ENCODE measurements around the gene TGM6.

The TGM6 gene

DNA sequence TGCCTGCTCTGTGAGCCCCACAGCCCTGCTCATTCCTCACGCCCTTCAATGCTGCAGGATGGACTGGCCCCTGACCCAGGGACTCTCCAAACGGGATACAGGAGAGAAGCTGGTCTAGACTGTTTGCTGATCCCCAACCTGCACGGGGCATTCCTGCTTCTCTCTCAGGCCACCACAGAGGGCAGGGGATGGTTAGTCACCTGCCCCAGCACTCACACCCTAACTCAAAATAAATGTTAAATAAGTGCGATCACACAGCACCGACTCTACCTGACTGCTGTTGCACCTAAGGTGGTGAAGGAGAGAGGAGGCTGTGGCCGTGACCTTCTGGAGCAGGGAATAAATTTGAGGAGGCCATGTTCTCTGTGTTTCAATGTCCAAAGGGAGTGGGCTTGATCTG, 39.9 kb upstream of the TGM6 start:
- Histone ChIP-seq H2AFZ (ENCODE audit: low read length) (no peak overlapping the region), H4K20me1 (ENCODE audit: insufficient read depth, low read length, poor library complexity, severe bottlenecking) (no peaks in the 10 kb centered on the region), H3F3A (ENCODE audit: low read depth) (no peaks in the 10 kb centered on the region), H3K27me3 (ENCODE audit: insufficient read depth, low read length, poor library complexity, severe bottlenecking) (no peaks in the 10 kb centered on the region), H3K9me2 (replicated peaks; ENCODE audit: low read depth, low read length) (no peaks in the 10 kb centered on the region), H3K9ac (ENCODE audit: low read depth, low read length, poor library complexity, severe bottlenecking) (no peak overlapping the region), H3K36me3 (ENCODE audit: insufficient read depth, low read length) (no peaks in the 10 kb centered on the region), H3K9me3 (ENCODE audit: insufficient read depth, low read depth, low read length) (no peaks in the 10 kb centered on the region), H3K4me1 (ENCODE audit: insufficient read depth, low read length, poor library complexity, severe bottlenecking) (no peaks in the 10 kb centered on the region), H3K4me3 (ENCODE audit: low read length, poor library complexity, severe bottlenecking) (no peak overlapping the region), H3K79me2 (ENCODE audit: insufficient read depth, low read length) (no peaks in the 10 kb centered on the region), H3K4me2 (ENCODE audit: low read depth, low read length, poor library complexity, severe bottlenecking) (no peak overlapping the region)
- TF ChIP-seq EZH2phosphoT487 (IDR thresholded peaks at IDR 0.05; ENCODE audit: borderline replicate concordance) = no peak
- no peak for TF ChIP-seq CTCF (conservative IDR thresholded peaks at IDR 0.05; ENCODE audit: low read length)

DNA sequence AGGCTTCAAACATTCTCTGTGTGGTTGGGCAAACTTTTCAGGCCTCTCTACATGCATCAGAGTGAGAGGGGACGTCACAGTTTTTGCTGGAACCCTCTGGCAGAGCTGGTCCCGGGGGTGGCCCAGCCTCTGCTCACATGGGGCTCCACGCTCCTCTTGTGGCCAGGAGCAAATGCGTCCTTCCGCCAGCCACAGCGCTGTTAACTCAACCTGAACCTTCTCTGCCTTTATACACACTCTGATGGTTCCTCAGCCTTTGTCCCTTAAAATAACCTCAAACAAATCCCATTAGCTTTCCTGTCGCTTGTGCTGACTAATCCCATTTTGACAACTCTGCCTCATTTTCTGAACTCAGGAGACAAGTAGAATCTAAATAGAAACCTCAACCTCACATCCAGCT, 39.4 kb upstream of the TGM6 start:
- Histone ChIP-seq H3K4me3 (ENCODE audit: low read length, poor library complexity, severe bottlenecking) (no peak overlapping the region), H4K20me1 (ENCODE audit: insufficient read depth, low read length, poor library complexity, severe bottlenecking) (no peaks in the 10 kb centered on the region), H3K9ac (ENCODE audit: low read depth, low read length, poor library complexity, severe bottlenecking) (no peak overlapping the region), H3K9me2 (replicated peaks; ENCODE audit: low read depth, low read length) (no peaks in the 10 kb centered on the region), H3K36me3 (ENCODE audit: insufficient read depth, low read length) (no peaks in the 10 kb centered on the region), H2AFZ (ENCODE audit: low read length) (no peak overlapping the region), H3K4me1 (ENCODE audit: insufficient read depth, low read length, poor library complexity, severe bottlenecking) (no peaks in the 10 kb centered on the region), H3K9me3 (ENCODE audit: insufficient read depth, low read depth, low read length) (no peaks in the 10 kb centered on the region), H3K4me2 (ENCODE audit: low read depth, low read length, poor library complexity, severe bottlenecking) (no peak overlapping the region), H3K79me2 (ENCODE audit: insufficient read depth, low read length) (no peaks in the 10 kb centered on the region), H3K27me3 (ENCODE audit: insufficient read depth, low read length, poor library complexity, severe bottlenecking) (no peaks in the 10 kb centered on the region), H3F3A (ENCODE audit: low read depth) (no peaks in the 10 kb centered on the region)
- no peak for TF ChIP-seq EZH2phosphoT487 (IDR thresholded peaks at IDR 0.05; ENCODE audit: borderline replicate concordance)
- no peak for TF ChIP-seq CTCF (conservative IDR thresholded peaks at IDR 0.05; ENCODE audit: low read length)

DNA sequence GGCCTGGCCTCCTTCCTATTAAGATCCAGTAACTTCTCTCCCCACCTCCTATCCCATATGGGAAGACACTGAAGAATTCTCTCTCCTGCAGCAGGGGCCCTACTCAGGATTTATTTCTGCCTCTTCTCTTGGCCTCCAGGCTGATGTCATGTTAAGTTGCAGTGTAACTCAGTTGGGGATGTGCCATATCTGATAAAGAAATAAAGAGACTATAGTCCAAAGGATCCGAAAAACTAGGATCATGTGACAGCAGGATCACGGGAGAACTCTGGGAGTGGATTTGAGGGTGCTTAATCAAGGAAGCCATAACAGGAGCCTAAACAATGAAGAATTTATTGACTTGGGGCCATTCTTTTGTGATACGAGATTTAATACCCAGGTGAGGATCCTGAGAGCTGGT, 38.5 kb upstream of the TGM6 start:
- H3K9me2 ChIP-seq (replicated peaks; ENCODE audit: low read depth, low read length) = no peaks in the 10 kb centered on the region
- H3K27me3 ChIP-seq (ENCODE audit: insufficient read depth, low read length, poor library complexity, severe bottlenecking) = no peaks in the 10 kb centered on the region
- TF ChIP-seq CTCF (conservative IDR thresholded peaks at IDR 0.05; ENCODE audit: low read length) (no peak), EZH2phosphoT487 (IDR thresholded peaks at IDR 0.05; ENCODE audit: borderline replicate concordance) (no peak)
- no peaks in the 10 kb centered on the region for H3K79me2 ChIP-seq (ENCODE audit: insufficient read depth, low read length)
- no peak overlapping the region for H3K9ac ChIP-seq (ENCODE audit: low read depth, low read length, poor library complexity, severe bottlenecking)
- no peak overlapping the region for H3K4me3 ChIP-seq (ENCODE audit: low read length, poor library complexity, severe bottlenecking)
- no peaks in the 10 kb centered on the region for H3F3A ChIP-seq (ENCODE audit: low read depth)
- H4K20me1 ChIP-seq (ENCODE audit: insufficient read depth, low read length, poor library complexity, severe bottlenecking) = no peaks in the 10 kb centered on the region
- H3K9me3 ChIP-seq (ENCODE audit: insufficient read depth, low read depth, low read length) = no peaks in the 10 kb centered on the region
- H3K36me3 ChIP-seq (ENCODE audit: insufficient read depth, low read length) = no peaks in the 10 kb centered on the region
- no peak overlapping the region for H3K4me2 ChIP-seq (ENCODE audit: low read depth, low read length, poor library complexity, severe bottlenecking)
- H2AFZ ChIP-seq (ENCODE audit: low read length) = no peak overlapping the region
- no peaks in the 10 kb centered on the region for H3K4me1 ChIP-seq (ENCODE audit: insufficient read depth, low read length, poor library complexity, severe bottlenecking)

All from Loucy (cell line).